KOPT-K1 (cell line): ENCODE results near the gene RUNX1.
A peak's percentile ranks its signal among the peaks of the same experiment; 100 is the strongest.

Experiments
- H3K27ac ChIP-seq: fragments of 200-600 bp; sonication (generic); 2 replicates; pipeline ENCODE4 v1.5.1; 2016; ENCODE audit warnings: antibody characterized with exemption, mild to moderate bottlenecking, low read depth, low read length; ENCODE audit not compliant: poor library complexity, severe bottlenecking
- H3K36me3 ChIP-seq: fragments of 200-600 bp; sonication (generic); 2 replicates; pipeline ENCODE4 v1.5.1; 2017; ENCODE audit warnings: antibody characterized with exemption, mild to moderate bottlenecking, low read length, moderate library complexity; ENCODE audit not compliant: insufficient read depth
- H3K9me3 ChIP-seq: fragments of 200-600 bp; sonication (generic); 2 replicates; pipeline ENCODE4 v1.5.1; 2017; ENCODE audit warnings: antibody characterized with exemption, low read length, mild to moderate bottlenecking; ENCODE audit not compliant: insufficient read depth, poor library complexity, severe bottlenecking

RUNX1 gene

DNA sequence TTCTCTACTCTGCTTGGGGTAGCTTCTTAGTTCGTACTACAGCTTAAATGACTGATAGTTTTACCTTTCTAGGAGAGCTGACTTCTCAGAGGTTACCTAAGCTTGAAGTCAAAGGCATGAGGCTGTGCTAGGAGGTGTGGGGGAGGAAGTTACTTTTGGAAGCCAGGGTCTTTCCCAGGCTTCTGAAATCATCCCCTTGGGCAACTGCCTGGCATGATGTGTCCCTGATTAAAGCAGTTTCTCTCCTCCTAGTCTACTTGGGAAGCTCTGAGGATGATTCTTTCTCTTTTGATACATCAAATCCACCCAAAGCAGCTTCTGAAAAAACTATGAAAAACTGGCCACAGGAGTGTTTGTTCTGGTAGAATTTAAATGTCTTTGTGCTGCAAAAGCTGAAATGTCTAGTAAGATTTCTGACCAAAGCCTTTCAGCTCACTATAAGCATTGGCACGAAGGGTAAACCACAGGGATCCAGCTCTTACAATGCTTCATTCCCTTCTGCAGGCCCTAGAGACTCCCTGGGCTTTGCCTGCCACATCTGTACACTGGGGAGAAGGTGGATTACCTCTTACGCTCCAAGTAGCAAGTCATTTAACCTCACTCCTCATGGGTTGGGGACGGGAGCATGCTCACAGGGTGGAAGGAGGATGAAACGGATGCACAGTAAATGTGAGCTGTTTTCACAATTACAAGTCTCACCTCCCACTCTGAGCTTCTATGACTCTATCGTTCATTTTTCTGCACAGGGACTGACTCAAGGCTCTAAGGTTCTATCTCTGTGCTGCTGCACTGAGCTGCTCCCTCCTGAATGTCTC lies 59.6 kb downstream of the RUNX1 start:
- Histone ChIP-seq H3K36me3 (peaks cover 60% of the 10 kb centered on the region), H3K9me3 (no peaks in the 10 kb centered on the region)

DNA sequence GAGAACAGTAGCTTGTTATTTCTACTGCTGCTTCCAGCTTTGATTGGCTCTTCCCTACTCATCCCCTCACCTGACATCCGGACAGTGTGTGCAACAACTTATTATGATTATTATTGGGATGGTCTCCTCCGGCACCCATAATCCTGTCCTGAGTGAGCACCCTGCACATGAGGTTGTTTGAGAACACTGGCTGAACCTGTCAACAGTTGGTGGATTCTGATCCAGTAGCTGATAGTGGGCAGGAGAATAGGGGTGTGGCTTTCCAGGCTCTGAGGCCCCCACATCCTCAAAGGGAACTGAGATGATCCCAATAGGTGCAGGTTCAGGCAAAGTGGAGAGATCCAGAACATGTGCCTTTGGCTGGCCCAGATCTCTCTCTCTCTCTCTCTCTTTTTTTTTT lies 60.5 kb downstream of the RUNX1 start:
- H3K27ac ChIP-seq: peak overlapping the region; percentile 88
- peaks cover 58% of the 10 kb centered on the region for H3K36me3 ChIP-seq
- H3K9me3 ChIP-seq: no peaks in the 10 kb centered on the region

More for the DNA sequence above, 59.6 kb downstream of the RUNX1 start:
- H3K27ac ChIP-seq: peak overlapping the region; percentile 88

DNA sequence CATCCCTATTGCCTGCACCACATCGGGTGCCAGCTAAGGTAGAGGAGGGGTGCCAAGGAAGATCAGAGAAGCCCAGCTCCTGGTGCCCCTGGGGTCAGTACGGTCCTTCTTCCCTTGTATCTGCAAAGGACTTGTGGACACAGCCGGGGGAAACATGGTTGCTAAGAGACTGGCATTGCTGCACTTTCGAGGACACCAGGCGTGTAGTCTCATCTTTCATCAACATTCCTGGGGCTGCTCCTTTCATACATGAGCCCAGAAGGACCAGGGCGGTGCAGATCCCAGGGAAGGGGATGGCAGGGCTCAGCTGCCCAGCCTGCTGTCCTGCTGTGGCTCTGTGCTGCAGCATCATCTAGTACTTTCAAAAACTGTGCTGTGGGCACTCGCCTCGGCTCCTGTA lies 61.0 kb downstream of the RUNX1 start:
- peak overlapping the region; percentile 88 for H3K27ac ChIP-seq
- no peaks in the 10 kb centered on the region for H3K9me3 ChIP-seq
- peaks cover 54% of the 10 kb centered on the region for H3K36me3 ChIP-seq

DNA sequence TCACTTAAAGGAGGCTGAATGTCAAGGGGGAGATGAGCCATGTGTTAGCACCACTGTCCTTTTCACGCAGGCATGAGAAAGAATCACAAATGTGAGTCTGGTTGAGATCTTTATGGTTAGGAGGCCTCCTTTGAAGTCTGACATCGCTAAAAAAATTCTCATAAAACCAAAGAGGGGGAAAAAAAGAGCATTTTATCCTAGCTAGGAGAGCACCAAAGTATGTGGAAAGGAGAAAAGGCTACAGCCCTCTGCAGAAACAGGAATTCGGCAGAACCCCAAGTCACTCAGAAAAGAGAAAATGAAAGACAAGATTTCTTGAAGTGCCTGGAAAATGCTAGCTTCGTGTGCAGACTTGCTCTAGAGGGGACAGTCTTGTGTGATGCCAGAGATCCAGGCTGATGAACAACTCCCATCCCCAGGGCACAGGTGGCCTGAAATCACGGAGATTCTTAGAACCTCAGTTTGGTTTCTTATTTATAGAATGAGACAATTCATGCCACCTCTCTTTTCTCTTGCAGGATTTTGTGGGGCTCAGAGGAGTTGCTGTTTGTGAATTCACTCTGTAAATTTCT lies 61.5 kb downstream of the RUNX1 start:
- H3K27ac ChIP-seq: peak overlapping the region; percentile 88
- H3K9me3 ChIP-seq: no peaks in the 10 kb centered on the region

DNA sequence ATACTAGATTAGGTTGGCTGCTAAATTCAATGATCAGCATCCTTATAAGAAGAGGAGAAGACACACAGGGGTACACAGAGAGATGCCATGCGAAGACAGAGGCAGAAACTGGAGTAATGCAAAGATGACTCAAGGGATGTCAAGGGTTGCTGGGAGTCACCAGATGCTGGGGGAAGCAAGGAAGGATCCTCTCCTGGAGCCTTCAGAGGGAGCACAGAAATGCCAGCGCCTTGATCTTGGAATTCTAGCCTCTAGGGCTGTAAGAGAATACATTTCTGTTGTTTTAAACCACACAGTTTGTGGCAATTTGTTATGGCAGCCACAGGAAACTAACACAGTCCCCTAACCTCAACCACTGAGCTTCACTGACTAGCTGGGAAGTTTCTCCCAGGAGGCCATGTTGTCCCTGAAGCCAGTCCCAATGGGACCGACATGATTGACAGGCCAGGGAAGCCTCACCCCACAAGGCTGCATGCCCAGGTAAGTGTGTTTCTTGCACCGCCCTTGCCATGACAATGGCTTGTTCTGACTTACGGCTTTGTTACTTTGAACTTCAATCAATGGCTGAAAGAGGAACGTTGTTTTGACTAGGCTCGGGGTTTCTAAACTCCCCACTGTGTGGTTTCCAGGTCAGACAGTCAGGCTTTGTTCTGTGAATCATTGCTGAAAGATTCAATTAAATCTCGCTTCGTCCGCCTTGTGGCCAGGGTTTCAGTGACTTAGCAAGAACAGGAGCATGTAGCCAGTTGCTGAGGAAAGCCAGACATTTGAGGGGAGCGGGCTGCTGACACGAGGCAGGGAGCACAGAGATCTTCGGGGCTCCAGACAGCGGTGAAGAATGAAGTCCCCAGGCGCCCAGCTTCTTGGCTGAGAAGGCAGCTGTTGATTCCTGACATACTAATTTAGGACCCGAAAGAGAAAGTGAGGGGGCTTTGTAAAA lies 62.3 kb downstream of the RUNX1 start:
- Histone ChIP-seq H3K27ac (peak overlapping the region; percentile 88), H3K36me3 (peaks cover 54% of the 10 kb centered on the region), H3K9me3 (no peaks in the 10 kb centered on the region)

More for the DNA sequence above, 61.5 kb downstream of the RUNX1 start:
- H3K36me3 ChIP-seq: peaks cover 53% of the 10 kb centered on the region

DNA sequence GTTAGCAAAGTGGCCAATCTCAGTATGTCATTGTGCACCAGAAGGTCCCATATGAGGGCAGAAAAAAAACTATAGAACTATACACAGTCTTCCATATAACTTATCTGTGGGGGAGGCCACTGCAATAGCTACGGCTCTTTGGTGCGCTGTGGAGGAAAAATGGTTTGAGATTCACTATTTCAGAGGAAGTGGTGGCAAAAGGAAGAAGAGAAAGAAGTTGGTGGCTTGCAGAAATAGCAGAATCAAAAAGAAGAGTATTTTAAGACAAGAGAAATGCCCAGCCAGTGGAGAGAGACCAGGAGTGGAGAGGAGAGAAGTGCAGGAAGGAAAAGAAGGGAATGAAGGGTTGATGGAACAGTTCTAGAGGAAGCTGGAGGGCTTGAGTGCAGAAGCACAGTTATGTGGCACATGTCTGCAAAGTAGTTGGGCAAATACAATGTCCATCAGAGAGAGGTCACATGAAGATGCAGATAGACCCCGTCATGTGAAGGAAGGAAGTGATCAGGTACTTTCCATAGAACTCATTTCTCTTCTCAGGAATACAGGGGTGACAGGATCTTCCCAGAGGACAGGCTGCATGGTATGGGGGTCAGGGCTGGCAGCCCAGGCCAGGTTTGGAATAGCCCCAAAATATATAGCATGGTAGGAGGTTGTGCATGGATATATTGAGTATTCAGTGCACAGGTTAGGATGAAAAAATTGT lies 64.6 kb downstream of the RUNX1 start:
- Histone ChIP-seq H3K9me3 (no peaks in the 10 kb centered on the region), H3K27ac (peak overlapping the region; percentile 81), H3K36me3 (peaks cover 60% of the 10 kb centered on the region)

DNA sequence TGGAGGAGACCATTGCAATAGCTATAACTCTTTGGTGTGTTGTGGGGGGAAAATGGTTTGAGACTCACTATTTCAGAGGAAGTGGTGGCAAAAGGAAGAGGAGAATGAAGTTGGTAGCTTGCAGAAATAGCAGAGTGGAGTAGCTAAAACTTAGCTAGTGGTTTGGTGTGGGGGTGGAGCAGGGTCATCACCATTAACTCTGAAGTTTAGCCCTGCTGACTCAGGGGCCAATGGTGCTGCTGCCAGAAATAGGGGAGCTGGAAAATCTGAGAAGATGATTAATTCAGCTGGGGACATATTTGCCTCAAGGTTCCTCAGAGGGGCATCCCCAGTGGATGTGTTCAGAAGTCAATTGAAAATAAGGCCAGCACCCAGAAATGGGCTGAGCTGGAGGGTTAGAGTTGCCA lies 65.4 kb downstream of the RUNX1 start:
- Histone ChIP-seq H3K9me3 (no peaks in the 10 kb centered on the region), H3K27ac (peak overlapping the region; percentile 81), H3K36me3 (peaks cover 61% of the 10 kb centered on the region)

DNA sequence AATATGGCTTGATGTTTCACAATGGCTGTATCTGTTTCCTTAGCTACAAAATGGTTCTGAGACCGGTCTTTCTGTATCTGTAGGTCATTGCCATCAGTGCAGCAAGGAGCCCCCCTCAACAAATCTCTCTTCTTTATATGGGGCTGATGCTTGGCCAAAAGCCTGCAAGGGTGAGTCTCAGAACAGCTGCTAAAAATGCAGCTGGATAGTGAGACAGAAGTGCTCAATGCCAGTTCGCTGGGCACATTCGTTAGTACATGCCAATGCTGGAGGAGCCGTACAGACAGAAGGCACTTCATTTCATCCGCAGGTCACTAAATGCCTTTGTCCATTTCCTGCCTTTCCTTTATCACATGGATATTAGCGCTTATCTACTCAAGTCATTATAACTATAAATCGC lies 67.3 kb downstream of the RUNX1 start:
- no peaks in the 10 kb centered on the region for H3K9me3 ChIP-seq
- peak overlapping the region; percentile 30 for H3K27ac ChIP-seq

DNA sequence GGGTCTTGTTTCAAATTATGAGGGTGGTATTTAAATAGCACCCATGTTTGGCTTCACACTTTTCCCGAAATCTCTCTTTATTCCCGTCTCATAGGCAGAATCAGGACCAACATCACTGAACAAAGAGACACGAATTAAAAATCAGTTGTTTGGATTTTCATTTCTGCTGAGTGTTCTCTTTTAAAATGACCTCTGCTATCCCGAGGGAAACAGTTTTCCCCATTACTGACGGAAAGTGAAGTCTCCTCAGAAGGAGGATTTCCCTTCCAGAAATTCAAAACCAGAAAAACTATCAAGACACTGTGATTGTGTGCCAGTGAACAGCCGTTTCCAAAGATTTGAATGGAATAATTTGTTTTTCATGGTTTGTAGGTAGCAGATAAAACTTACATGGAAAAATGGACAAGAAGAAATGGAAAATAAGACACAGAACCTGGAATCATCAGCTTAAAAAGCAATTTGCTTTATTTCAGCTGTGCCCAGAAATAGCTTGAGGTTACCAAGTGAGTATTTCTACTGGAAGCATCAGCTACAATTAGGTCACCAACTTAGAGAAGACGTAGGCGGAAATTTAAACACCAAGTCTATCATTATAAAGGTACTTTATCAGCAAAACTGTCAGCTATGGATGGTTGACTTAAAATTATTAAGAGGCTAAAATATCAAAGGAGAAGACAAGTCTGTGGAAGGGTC lies 68.5 kb downstream of the RUNX1 start:
- Histone ChIP-seq H3K9me3 (no peaks in the 10 kb centered on the region), H3K36me3 (peaks cover 57% of the 10 kb centered on the region), H3K27ac (peak overlapping the region; percentile 11)

More for the DNA sequence above, 67.3 kb downstream of the RUNX1 start:
- H3K36me3 ChIP-seq: peaks cover 69% of the 10 kb centered on the region

DNA sequence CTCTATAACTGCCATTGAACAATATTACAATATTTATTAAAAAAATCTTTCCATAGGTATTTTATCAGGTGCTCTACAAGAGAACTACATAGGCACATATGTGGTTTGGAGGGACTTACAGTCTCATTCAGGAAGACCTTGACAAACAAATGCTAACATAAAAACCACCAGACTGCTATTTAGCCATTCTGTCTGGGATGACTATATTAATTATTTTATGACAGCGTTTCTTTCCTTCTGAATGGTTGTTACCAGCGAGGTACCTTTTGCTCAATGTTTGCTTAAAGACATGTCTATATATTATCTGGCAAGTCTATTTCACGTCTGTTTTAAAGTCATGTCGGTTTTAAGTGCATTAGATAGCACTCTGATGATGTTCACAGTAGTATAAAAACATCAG lies 69.7 kb downstream of the RUNX1 start:
- H3K9me3 ChIP-seq: no peaks in the 10 kb centered on the region
- peaks cover 47% of the 10 kb centered on the region for H3K36me3 ChIP-seq
- peak overlapping the region; percentile 11 for H3K27ac ChIP-seq

DNA sequence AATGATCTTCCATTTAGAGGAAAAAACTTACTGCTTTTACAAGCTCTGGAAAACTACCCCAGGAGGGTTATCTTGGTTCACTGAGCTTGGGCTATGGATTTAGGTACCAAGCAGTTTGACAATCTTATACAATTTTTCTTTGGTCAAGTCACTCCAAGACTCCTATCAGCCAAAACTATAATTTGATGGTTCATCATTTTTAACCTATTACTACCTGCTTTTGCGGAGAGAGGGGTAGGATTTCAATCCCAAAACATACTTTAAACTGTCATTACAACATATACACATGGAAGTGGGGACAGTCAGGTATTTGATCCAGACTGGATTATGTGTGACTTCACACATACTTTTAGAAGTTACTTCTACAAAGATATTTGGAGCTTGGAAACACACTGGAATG lies 71.8 kb downstream of the RUNX1 start:
- Histone ChIP-seq H3K36me3 (peaks cover 41% of the 10 kb centered on the region), H3K27ac (no peak overlapping the region)

DNA sequence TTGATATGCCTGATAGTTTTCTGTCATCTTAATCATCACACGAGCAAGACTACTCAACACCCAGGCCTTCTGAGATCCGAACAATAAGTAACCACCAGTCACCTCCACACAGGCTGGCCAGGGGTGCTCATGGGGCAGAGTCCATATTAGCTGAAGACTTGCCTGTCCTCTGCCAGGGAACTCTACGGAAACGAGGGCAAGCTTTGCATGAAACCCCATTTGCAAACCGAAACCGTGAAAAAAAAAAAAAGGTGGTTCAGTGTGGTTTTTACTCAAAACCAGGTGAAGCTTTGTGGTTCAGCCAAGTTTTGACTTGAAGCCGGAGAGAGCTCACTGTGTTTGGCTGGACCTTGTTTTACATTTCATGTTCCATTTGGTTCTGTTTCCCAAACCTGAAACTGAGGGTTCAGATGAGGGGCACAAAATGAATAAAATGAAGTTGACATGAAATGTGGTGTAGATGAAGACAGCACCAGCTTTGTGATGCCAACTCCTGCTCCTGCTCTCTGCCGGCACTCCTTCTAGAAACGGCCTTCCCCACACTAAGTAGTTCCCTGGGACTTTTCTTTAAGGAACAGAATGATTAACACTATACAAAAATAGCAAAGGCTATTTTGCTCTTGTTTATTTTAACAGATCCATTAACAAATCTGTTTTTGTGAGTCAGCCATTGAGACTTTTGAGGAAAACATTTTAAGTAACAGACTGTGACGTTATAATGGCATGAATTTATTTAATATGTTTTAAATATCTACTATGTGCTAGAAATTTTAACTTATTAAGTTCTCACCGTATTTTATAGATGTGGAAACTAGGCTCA lies 74.7 kb downstream of the RUNX1 start:
- Histone ChIP-seq H3K27ac (peak overlapping the region; percentile 59), H3K36me3 (peaks cover 26% of the 10 kb centered on the region), H3K9me3 (no peaks in the 10 kb centered on the region)

More for the DNA sequence above, 71.8 kb downstream of the RUNX1 start:
- no peaks in the 10 kb centered on the region for H3K9me3 ChIP-seq

DNA sequence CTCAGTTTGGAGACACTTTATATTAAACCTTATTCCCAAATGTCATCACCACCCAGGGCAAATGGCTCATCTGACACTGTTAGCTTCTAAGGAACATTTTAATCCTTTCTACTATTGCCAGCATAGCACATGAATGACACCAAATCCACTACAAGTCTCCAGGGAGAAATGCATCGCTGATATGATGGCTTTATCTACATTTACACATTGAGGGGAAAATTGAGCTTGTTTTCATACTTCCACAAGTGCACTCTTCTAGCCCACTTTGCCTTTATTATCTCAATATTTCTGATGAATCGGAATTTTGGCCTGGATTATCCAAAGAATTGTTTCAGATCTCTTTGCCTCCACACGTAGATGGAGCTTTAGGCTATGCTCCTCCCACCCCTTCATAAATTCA lies 75.4 kb downstream of the RUNX1 start:
- peak overlapping the region; percentile 59 for H3K27ac ChIP-seq
- no peaks in the 10 kb centered on the region for H3K9me3 ChIP-seq
- H3K36me3 ChIP-seq: peaks cover 26% of the 10 kb centered on the region
